Neural crest cell (in vitro differentiated cells): ENCODE measurements around the gene NLE1. TPM values are rescaled to one million over a fixed set of nuclear protein-coding genes. Genes with fewer than 3 reads are reported as not detected.

Experiments used
- DNase-seq: peaks from one replicate; pipeline ENCODE4 v3.0.0; 2021; ENCODE audit warnings: low read depth, mixed read lengths, low spot score
- H3K27ac Mint-ChIP-seq: one replicate; pipeline ENCODE4 v1.8.0; 2021; ENCODE audit warnings: mild to moderate bottlenecking, mixed read lengths; ENCODE audit not compliant: unreplicated experiment
- H3K27me3 Mint-ChIP-seq: 2 replicates; pipeline ENCODE4 v1.8.0; 2021; ENCODE audit warnings: low read depth, mild to moderate bottlenecking, mixed read lengths
- H3K36me3 Mint-ChIP-seq: 2 replicates; pipeline ENCODE4 v1.8.0; 2021; ENCODE audit warnings: low read depth, mild to moderate bottlenecking, mixed read lengths
- H3K4me1 Mint-ChIP-seq: 2 replicates; pipeline ENCODE4 v1.8.0; 2021; ENCODE audit warnings: mixed read lengths
- H3K4me3 Mint-ChIP-seq: one replicate; pipeline ENCODE4 v1.8.0; 2021; ENCODE audit warnings: mild to moderate bottlenecking, mixed read lengths
- H3K9me3 Mint-ChIP-seq: 2 replicates; pipeline ENCODE4 v1.8.0; 2021; ENCODE audit warnings: mixed read lengths
- total RNA-seq: library from RNA; stranded (reverse); gene quantifications from 2 replicates; pipeline ENCODE4 v1.2.1, GENCODE V29; 2021
- TF ChIP-seq, protein P1 (sequence below): fragments of 200-600 bp; sonication (generic); conservative IDR thresholded peaks from 2 replicates; pipeline ENCODE4 v1.5.0; 2021; ENCODE audit warnings: antibody characterized with exemption, mild to moderate bottlenecking

Gene NLE1
- total RNA-seq, 1 donor from 2014 or later, result 35.8 TPM

DNA sequence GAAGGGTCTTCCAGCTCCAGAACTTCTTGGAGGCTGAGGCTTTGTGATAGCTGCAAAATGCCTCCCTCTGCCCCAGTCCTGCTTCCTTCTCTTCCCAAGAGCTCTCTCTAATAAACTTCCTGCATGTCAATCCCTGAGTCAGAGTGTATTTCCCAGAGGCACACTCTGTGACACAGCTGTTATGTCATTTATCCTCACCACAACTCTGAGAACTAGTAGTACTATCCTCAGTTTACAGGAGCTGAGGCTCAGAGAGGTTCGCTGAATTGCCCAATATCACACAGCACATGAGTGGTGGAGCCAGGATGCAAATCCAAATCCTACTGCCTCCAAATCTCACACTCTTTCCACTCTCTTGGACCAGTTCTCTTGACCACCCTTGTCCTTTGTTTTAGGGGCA, 25.6 kb upstream of the NLE1 start:
- H3K27ac Mint-ChIP-seq, result no peak overlapping the region
- peaks cover 13% of the 10 kb centered on the region for H3K27me3 Mint-ChIP-seq
- DNase-seq, result no peak
- no peaks in the 10 kb centered on the region for H3K36me3 Mint-ChIP-seq
- no peak overlapping the region for H3K4me3 Mint-ChIP-seq
- no peaks in the 10 kb centered on the region for H3K9me3 Mint-ChIP-seq
- no peaks in the 10 kb centered on the region for H3K4me1 Mint-ChIP-seq
- TF ChIP-seq, protein P1, sequence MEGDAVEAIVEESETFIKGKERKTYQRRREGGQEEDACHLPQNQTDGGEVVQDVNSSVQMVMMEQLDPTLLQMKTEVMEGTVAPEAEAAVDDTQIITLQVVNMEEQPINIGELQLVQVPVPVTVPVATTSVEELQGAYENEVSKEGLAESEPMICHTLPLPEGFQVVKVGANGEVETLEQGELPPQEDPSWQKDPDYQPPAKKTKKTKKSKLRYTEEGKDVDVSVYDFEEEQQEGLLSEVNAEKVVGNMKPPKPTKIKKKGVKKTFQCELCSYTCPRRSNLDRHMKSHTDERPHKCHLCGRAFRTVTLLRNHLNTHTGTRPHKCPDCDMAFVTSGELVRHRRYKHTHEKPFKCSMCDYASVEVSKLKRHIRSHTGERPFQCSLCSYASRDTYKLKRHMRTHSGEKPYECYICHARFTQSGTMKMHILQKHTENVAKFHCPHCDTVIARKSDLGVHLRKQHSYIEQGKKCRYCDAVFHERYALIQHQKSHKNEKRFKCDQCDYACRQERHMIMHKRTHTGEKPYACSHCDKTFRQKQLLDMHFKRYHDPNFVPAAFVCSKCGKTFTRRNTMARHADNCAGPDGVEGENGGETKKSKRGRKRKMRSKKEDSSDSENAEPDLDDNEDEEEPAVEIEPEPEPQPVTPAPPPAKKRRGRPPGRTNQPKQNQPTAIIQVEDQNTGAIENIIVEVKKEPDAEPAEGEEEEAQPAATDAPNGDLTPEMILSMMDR, result no peak

DNA sequence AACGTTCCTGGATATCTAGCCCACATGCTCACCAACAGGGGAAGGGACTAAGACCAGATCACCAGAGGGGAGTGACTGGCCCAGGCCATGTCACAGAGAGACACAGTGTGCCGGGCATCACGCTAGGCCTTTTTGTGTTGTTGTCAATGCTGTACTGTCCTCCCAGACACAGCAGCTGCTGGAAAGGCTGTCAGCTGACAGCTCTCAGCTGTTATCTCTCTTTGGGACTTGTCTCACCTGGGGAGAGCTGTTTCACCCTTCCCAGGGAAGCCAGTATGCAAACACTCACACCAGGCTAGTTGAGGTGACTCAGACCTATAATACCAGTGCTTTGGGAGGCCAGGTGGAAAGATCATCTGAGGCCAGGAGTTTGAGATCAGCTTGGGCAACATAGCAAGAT, 24.9 kb upstream of the NLE1 start:
- no peak overlapping the region for H3K27ac Mint-ChIP-seq
- no peak for DNase-seq
- no peaks in the 10 kb centered on the region for H3K9me3 Mint-ChIP-seq
- peaks cover 16% of the 10 kb centered on the region for H3K27me3 Mint-ChIP-seq
- H3K4me1 Mint-ChIP-seq, result no peaks in the 10 kb centered on the region
- H3K4me3 Mint-ChIP-seq, result no peak overlapping the region
- TF ChIP-seq, protein P1, result no peak
- no peaks in the 10 kb centered on the region for H3K36me3 Mint-ChIP-seq

GRCh38 chr17:35166526-35166925, 24.4 kb upstream of the NLE1 start:
- H3K36me3 Mint-ChIP-seq, result no peaks in the 10 kb centered on the region
- H3K4me3 Mint-ChIP-seq, result no peak overlapping the region
- peaks cover 19% of the 10 kb centered on the region for H3K27me3 Mint-ChIP-seq
- no peak overlapping the region for H3K27ac Mint-ChIP-seq
- no peak for DNase-seq
- TF ChIP-seq, protein P1, result no peak
- no peaks in the 10 kb centered on the region for H3K4me1 Mint-ChIP-seq
- H3K9me3 Mint-ChIP-seq, result no peaks in the 10 kb centered on the region

DNA sequence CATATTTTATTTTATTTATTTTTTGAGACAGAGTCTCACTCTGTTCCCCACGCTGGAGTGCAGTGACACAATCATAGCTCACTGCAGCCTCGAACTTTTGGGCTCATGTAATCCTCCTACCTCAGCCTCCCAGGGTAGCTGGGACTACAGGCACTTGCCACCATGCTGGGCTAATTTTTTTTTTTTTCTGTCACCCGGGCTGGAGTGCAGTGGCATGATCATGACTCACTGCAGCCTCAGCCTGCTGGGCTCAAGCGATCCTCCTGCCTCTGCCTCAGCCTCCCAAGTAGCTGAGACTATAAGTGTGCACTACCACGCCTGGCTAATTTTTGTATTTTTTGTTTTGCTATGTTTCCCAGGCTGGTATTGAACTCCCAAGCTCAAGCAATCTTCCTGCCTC, 22.6 kb upstream of the NLE1 start:
- peaks cover 34% of the 10 kb centered on the region for H3K27me3 Mint-ChIP-seq
- TF ChIP-seq, protein P1, result no peak

GRCh38 chr17:35163886-35164285, 21.8 kb upstream of the NLE1 start:
- Mint-ChIP-seq H3K27me3 (peaks cover 39% of the 10 kb centered on the region), H3K9me3 (no peaks in the 10 kb centered on the region), H3K27ac (no peak overlapping the region), H3K4me1 (no peaks in the 10 kb centered on the region), H3K36me3 (no peaks in the 10 kb centered on the region), H3K4me3 (no peak overlapping the region)
- TF ChIP-seq, protein P1, result no peak
- DNase-seq, result no peak

More for the DNA sequence above, 22.6 kb upstream of the NLE1 start:
- no peaks in the 10 kb centered on the region for H3K4me1 Mint-ChIP-seq
- no peaks in the 10 kb centered on the region for H3K9me3 Mint-ChIP-seq
- H3K4me3 Mint-ChIP-seq, result no peak overlapping the region
- DNase-seq, result no peak
- H3K36me3 Mint-ChIP-seq, result no peaks in the 10 kb centered on the region
- no peak overlapping the region for H3K27ac Mint-ChIP-seq

DNA sequence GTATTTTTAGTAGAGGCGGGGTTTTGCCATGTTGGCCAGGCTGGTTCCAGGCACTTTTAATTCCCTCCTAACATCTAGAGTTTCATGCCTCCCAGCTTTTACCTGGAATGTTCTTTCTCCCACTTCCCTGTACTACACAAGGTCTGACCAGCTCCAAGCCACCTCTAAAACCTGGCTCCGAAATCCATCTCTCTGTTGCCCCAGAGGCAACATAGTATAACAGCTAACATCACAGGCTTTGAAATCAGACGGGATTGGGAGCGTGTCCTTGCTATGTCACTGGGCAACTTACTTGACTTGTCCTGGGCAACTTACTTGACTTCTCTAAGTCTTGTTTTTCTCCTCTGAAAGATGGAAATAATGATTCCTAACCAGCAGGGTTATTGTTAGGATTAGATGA, 20.7 kb upstream of the NLE1 start:
- no peaks in the 10 kb centered on the region for H3K4me1 Mint-ChIP-seq
- H3K9me3 Mint-ChIP-seq, result no peaks in the 10 kb centered on the region
- TF ChIP-seq, protein P1, result no peak
- no peak for DNase-seq
- no peaks in the 10 kb centered on the region for H3K36me3 Mint-ChIP-seq
- no peak overlapping the region for H3K4me3 Mint-ChIP-seq
- H3K27ac Mint-ChIP-seq, result no peak overlapping the region
- H3K27me3 Mint-ChIP-seq, result peaks cover 41% of the 10 kb centered on the region
